Fibroblast of skin of left quadriceps (primary cell): ENCODE data around the gene PIK3CG.
"Not testable (repeated sequence)": the region's sequence is repeated elsewhere in the genome, so short reads cannot be mapped to it uniquely, and the experiment has no call there.

ENCODE experiments used
- DNase-seq, 2 experiments: peaks; one replicate each; pipeline ENCODE4 v3.0.0-alpha.2; 2013; ENCODE audit warnings: low read depth in 2 of 2

PIK3CG gene

GRCh38 chr7:106938803-106939202 lies 73.7 kb downstream of the PIK3CG start:
- DNase-seq, result no peak

GRCh38 chr7:106944035-106944665 lies 79.1 kb downstream of the PIK3CG start:
- DNase-seq, result no peak

- peak; percentile 42 to 48 for DNase-seq
Measured at GRCh38 chr7:106947244-106947728, 82.2 kb downstream of the PIK3CG start.

- no peak for DNase-seq
Measured at GRCh38 chr7:106952001-106952657, 87.0 kb downstream of the PIK3CG start.

GRCh38 chr7:106952658-106953231 lies 87.7 kb downstream of the PIK3CG start:
- DNase-seq, result no peak

GRCh38 chr7:106954840-106955239 lies 89.8 kb downstream of the PIK3CG start:
- DNase-seq, result no peak

GRCh38 chr7:106955857-106956256 lies 90.8 kb downstream of the PIK3CG start:
- not testable (repeated sequence) for DNase-seq
